GM13977 (cell line): ENCODE measurements around the gene TBL1X.

Experiments
- DNase-seq: peaks from one replicate; pipeline ENCODE4 v3.0.0; 2012; ENCODE audit warnings: low spot score
- in situ Hi-C: fragments of 300-500 bp; cut with MboI; formaldehyde crosslinking; loops from one replicate; pipeline ENCODE4 v1.12.0; 2022; ENCODE audit warnings: low sequenced_read_pairs, low pct_unique_long_range_greater_than_20kb, mixed read lengths, inconsistent platforms; ENCODE audit not compliant: unreplicated experiment
- TF ChIP-seq, protein P1 (sequence below): IDR thresholded peaks from 2 replicates; pipeline ENCODE4 v1.5.1; 2012; ENCODE audit warnings: mild to moderate bottlenecking, control low read depth; ENCODE audit not compliant: insufficient read depth; ENCODE audit errors: extremely low read depth, missing control alignments

TBL1X gene

GRCh38 chrX:9656277-9656676 is 191.4 kb downstream of the TBL1X start:
- DNase-seq = no peak
- in situ Hi-C loops = no loop called here
- TF ChIP-seq, protein P1, sequence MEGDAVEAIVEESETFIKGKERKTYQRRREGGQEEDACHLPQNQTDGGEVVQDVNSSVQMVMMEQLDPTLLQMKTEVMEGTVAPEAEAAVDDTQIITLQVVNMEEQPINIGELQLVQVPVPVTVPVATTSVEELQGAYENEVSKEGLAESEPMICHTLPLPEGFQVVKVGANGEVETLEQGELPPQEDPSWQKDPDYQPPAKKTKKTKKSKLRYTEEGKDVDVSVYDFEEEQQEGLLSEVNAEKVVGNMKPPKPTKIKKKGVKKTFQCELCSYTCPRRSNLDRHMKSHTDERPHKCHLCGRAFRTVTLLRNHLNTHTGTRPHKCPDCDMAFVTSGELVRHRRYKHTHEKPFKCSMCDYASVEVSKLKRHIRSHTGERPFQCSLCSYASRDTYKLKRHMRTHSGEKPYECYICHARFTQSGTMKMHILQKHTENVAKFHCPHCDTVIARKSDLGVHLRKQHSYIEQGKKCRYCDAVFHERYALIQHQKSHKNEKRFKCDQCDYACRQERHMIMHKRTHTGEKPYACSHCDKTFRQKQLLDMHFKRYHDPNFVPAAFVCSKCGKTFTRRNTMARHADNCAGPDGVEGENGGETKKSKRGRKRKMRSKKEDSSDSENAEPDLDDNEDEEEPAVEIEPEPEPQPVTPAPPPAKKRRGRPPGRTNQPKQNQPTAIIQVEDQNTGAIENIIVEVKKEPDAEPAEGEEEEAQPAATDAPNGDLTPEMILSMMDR = no peak

DNA sequence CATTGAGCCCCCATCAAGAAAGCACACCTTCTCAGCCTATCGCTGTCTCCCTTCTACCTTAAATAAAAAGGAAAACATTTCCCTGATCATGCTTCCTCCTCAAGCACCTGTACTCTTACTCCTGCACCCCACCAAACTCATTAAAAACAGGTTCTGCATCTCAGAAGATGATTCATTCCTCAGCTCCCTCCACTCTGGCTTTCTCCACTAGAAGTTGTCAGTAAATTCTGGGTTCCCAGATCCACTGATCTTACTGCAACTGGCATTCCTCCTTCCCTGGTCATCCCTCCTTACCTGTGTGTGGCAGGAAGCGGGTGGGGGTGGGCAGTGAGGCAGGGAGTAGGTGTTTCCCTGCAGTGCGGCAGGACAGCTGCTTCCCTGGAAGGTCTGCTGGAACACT is 192.0 kb downstream of the TBL1X start:
- DNase-seq = no peak
- in situ Hi-C loops = no loop called here
- TF ChIP-seq, protein P1 = no peak

DNA sequence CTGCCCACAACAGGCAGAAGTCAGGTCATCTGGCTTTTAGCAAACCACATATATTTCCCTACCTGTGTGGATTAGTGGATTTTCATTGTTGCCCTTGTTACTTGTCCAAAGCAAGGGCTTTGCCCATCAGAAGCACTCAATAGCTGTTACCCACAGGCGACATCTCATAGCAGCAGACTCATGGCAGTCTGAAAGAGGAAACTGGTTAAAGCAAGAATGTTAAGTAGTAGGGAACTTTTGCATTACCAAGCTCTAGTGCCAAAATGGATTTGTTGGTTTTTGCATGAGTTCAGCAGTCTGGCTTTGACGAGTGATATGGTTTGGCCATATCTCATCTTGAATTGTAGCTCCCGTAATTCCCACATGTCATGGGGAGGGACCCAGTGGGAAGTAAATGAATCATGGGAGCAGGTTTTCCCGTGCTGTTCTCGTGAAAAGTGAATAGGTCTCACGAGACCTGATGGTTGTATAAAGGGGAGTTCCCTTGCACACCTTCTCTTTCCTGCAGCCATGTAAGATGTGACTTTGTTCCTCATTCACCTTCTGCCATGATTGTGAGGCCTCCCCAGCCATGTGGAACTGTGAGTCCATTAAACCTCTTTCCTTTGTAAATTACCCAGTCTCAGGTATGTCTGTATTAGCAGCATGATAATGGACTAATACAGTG is 192.9 kb downstream of the TBL1X start:
- in situ Hi-C loops = no loop called here

DNA sequence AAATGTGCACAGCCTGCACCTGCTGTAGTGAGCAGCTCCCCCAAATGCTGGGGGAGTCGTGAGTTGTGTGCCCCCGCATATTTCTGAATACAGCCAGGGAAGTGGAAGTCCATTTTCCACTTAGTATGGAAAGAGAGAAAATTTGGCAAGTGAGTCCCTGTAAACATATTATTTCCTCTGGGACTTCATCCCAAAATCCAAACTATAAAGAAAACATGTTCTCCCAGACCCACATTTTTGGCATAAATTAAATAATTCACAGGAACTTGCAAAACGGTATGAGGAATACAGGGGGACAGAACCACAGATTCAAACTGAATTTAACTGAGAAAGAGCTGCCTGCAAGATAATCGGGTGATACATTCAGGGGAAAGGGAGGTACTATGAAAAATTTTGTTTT is 193.6 kb downstream of the TBL1X start:
- no peak for DNase-seq
- in situ Hi-C loops = no loop called here
- TF ChIP-seq, protein P1 = no peak

More for the DNA sequence above, 192.9 kb downstream of the TBL1X start:
- DNase-seq = no peak
- TF ChIP-seq, protein P1 = no peak

GRCh38 chrX:9659571-9660195 is 194.8 kb downstream of the TBL1X start:
- in situ Hi-C loops = no loop called here
- no peak for DNase-seq
- TF ChIP-seq, protein P1 = no peak

GRCh38 chrX:9662148-9662547 is 197.3 kb downstream of the TBL1X start:
- no peak for DNase-seq
- TF ChIP-seq, protein P1 = no peak
- in situ Hi-C loops = no loop called here
